ENCODE measurements around the gene C1orf226.

Gene C1orf226

DNA sequence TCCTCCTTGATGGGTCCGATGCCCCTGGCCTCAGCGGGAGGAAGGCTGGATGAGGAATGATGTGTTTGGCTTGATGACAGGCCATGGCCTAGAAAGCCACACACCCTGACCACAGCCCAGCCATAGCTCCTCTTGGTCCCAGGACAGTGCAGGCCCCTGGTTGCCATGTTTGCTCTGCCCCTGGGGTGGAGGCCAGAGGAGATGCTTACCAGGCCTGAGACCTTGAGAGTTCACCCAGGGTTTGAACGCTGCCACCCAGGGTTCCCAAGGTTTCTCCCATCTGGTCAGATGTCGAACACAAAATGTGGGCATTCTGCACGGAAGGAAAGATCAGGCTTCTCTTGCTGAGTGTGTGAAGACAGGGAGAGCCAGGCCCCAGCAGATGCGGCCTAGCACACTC, 2.6 kb downstream of the C1orf226 start:
- H2AFZ ChIP-seq (ENCODE audit: low read depth, low read length, severe bottlenecking) = no peak overlapping the region
- H4K20me1 ChIP-seq (ENCODE audit: low read depth, low read length) = no peaks in the 10 kb centered on the region
- H3K4me3 ChIP-seq (ENCODE audit: insufficient read depth, low read length, poor library complexity, severe bottlenecking) = no peak overlapping the region
- H3K9me2 ChIP-seq (replicated peaks; ENCODE audit: insufficient read depth, low read length) = no peaks in the 10 kb centered on the region
- H3K27me3 ChIP-seq (ENCODE audit: low read length) = no peaks in the 10 kb centered on the region
- no peak overlapping the region for H3K27ac ChIP-seq (ENCODE audit: low read depth, low read length)
- H3K9ac ChIP-seq (ENCODE audit: low read length) = no peak overlapping the region
- no peaks in the 10 kb centered on the region for H3K9me3 ChIP-seq (ENCODE audit: insufficient read depth, low read length)
- H3K79me2 ChIP-seq (ENCODE audit: insufficient read depth, low read length) = no peaks in the 10 kb centered on the region
- no peaks in the 10 kb centered on the region for H3F3A ChIP-seq (ENCODE audit: insufficient read depth)
- TF ChIP-seq, protein P1, sequence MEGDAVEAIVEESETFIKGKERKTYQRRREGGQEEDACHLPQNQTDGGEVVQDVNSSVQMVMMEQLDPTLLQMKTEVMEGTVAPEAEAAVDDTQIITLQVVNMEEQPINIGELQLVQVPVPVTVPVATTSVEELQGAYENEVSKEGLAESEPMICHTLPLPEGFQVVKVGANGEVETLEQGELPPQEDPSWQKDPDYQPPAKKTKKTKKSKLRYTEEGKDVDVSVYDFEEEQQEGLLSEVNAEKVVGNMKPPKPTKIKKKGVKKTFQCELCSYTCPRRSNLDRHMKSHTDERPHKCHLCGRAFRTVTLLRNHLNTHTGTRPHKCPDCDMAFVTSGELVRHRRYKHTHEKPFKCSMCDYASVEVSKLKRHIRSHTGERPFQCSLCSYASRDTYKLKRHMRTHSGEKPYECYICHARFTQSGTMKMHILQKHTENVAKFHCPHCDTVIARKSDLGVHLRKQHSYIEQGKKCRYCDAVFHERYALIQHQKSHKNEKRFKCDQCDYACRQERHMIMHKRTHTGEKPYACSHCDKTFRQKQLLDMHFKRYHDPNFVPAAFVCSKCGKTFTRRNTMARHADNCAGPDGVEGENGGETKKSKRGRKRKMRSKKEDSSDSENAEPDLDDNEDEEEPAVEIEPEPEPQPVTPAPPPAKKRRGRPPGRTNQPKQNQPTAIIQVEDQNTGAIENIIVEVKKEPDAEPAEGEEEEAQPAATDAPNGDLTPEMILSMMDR (IDR thresholded peaks at IDR 0.05; ENCODE audit: insufficient read depth, low read length, poor library complexity, severe bottlenecking) = no peak
- no peak for TF ChIP-seq EZH2phosphoT487 (conservative IDR thresholded peaks at IDR 0.05; ENCODE audit: low read length)
- no peaks in the 10 kb centered on the region for H3K36me3 ChIP-seq (ENCODE audit: low read length)
- H3K4me2 ChIP-seq (ENCODE audit: low read depth, low read length, poor library complexity, severe bottlenecking) = no peak overlapping the region

DNA sequence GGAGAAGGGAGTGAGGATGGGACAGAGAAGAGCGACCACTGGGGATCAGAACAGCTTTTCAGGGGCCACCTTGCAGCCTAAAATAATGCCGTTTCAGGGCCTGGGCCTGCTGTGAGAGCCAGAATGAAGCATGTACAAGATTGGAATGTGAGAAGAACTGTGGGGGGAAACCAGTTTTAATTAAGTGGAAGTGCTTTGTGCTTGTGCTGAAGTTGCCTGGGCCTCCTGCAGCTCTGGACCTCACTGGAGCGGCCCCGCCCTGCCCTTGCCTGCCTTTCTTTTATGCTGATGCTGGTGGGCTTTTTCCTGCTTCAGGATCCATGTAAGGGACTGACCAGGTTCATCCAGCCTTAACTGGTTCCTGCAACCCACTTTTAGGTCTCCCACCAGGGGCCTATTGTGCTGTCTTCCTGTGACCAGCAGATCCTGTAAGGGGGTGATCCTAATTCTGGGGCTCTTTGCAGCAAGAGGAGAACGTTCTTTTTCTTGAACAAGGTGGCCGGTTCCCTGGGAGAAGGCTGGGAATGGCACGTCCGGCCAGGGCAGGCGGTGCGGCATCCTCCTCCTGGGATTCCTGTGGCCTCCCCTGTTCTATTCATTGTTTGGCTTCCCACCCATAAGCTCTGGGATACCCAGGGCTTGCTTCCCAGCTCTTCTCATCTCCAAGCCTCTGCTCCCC, 3.2 kb downstream of the C1orf226 start:
- Histone ChIP-seq H3K36me3 (ENCODE audit: low read length) (no peaks in the 10 kb centered on the region), H3K9me3 (ENCODE audit: insufficient read depth, low read length) (no peaks in the 10 kb centered on the region), H3K27ac (ENCODE audit: low read depth, low read length) (no peak overlapping the region), H3K27me3 (ENCODE audit: low read length) (no peaks in the 10 kb centered on the region), H3K9ac (ENCODE audit: low read length) (no peak overlapping the region), H3K4me2 (ENCODE audit: low read depth, low read length, poor library complexity, severe bottlenecking) (no peak overlapping the region), H4K20me1 (ENCODE audit: low read depth, low read length) (no peaks in the 10 kb centered on the region), H2AFZ (ENCODE audit: low read depth, low read length, severe bottlenecking) (no peak overlapping the region), H3F3A (ENCODE audit: insufficient read depth) (no peaks in the 10 kb centered on the region), H3K9me2 (replicated peaks; ENCODE audit: insufficient read depth, low read length) (no peaks in the 10 kb centered on the region), H3K79me2 (ENCODE audit: insufficient read depth, low read length) (no peaks in the 10 kb centered on the region), H3K4me3 (ENCODE audit: insufficient read depth, low read length, poor library complexity, severe bottlenecking) (no peak overlapping the region)
- TF ChIP-seq, protein P1 (IDR thresholded peaks at IDR 0.05; ENCODE audit: insufficient read depth, low read length, poor library complexity, severe bottlenecking) = no peak
- no peak for TF ChIP-seq EZH2phosphoT487 (conservative IDR thresholded peaks at IDR 0.05; ENCODE audit: low read length)

DNA sequence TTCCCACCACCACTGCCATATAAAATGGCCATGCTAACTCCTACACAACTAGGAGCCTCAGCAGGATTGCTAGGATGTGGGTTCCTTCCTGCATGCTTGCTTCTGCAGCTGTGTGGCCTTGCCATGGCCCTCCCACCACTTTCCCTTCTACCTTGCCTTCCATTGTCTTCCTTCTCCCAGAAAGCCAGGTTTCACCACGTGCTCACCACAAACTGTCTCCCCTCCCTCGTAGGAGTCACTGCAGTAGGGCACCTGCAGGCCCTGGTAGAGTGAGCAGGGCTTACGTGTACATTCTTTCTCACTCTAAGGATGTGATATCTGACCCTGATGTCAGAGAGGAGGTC, 3.7 kb downstream of the C1orf226 start:
- H3K4me3 ChIP-seq (ENCODE audit: insufficient read depth, low read length, poor library complexity, severe bottlenecking) = no peak overlapping the region
- no peak overlapping the region for H3K9ac ChIP-seq (ENCODE audit: low read length)
- no peaks in the 10 kb centered on the region for H3K9me3 ChIP-seq (ENCODE audit: insufficient read depth, low read length)
- H3K27me3 ChIP-seq (ENCODE audit: low read length) = no peaks in the 10 kb centered on the region
- no peaks in the 10 kb centered on the region for H3K79me2 ChIP-seq (ENCODE audit: insufficient read depth, low read length)
- TF ChIP-seq, protein P1 (IDR thresholded peaks at IDR 0.05; ENCODE audit: insufficient read depth, low read length, poor library complexity, severe bottlenecking) = no peak
- TF ChIP-seq EZH2phosphoT487 (conservative IDR thresholded peaks at IDR 0.05; ENCODE audit: low read length) = no peak
- H3K36me3 ChIP-seq (ENCODE audit: low read length) = no peaks in the 10 kb centered on the region
- H2AFZ ChIP-seq (ENCODE audit: low read depth, low read length, severe bottlenecking) = no peak overlapping the region
- no peaks in the 10 kb centered on the region for H4K20me1 ChIP-seq (ENCODE audit: low read depth, low read length)
- H3K4me2 ChIP-seq (ENCODE audit: low read depth, low read length, poor library complexity, severe bottlenecking) = no peak overlapping the region
- no peaks in the 10 kb centered on the region for H3F3A ChIP-seq (ENCODE audit: insufficient read depth)
- no peaks in the 10 kb centered on the region for H3K9me2 ChIP-seq (replicated peaks; ENCODE audit: insufficient read depth, low read length)
- no peak overlapping the region for H3K27ac ChIP-seq (ENCODE audit: low read depth, low read length)

Measured in SU-DHL-6 (cell line).